22Rv1 (cell line): ENCODE measurements around the gene HTT.

ENCODE experiments used
- ZFX ChIP-seq: fragments of 450-650 bp; IDR thresholded peaks from 2 replicates; pipeline ENCODE4 v1.6.1; 2017; ENCODE audit warnings: antibody characterized with exemption, borderline replicate concordance
- TF ChIP-seq, protein P1 (sequence below): fragments of 450-650 bp; IDR thresholded peaks from 2 replicates; pipeline ENCODE4 v1.5.1; 2017; ENCODE audit warnings: mild to moderate bottlenecking

DNA sequence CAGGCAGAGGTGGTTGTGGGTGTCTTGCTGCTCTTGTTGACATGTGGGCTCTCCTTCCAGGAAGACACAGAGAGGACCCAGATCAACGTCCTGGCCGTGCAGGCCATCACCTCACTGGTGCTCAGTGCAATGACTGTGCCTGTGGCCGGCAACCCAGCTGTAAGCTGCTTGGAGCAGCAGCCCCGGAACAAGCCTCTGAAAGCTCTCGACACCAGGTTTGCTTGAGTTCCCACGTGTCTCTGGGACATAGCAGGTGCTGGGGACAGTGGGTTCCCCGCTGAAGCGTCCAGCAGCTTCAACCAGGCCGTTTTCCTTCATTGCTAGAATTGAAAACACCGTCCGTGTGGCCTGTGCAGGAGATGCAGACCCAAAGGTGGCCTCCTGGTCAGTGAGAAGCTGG lies 148.9 kb downstream of the HTT start:
- TF ChIP-seq, protein P1, sequence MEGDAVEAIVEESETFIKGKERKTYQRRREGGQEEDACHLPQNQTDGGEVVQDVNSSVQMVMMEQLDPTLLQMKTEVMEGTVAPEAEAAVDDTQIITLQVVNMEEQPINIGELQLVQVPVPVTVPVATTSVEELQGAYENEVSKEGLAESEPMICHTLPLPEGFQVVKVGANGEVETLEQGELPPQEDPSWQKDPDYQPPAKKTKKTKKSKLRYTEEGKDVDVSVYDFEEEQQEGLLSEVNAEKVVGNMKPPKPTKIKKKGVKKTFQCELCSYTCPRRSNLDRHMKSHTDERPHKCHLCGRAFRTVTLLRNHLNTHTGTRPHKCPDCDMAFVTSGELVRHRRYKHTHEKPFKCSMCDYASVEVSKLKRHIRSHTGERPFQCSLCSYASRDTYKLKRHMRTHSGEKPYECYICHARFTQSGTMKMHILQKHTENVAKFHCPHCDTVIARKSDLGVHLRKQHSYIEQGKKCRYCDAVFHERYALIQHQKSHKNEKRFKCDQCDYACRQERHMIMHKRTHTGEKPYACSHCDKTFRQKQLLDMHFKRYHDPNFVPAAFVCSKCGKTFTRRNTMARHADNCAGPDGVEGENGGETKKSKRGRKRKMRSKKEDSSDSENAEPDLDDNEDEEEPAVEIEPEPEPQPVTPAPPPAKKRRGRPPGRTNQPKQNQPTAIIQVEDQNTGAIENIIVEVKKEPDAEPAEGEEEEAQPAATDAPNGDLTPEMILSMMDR, result no peak
- no peak for TF ChIP-seq ZFX
